ENCODE data around the gene ARHGAP11A. TPM values are rescaled to one million over a fixed set of nuclear protein-coding genes. Genes with fewer than 3 reads are reported as not detected.

Gene ARHGAP11A
- total and polyA plus RNA-seq, 2 donors (not counting 3 experiments of a cell fraction or from before 2014, with no cell fraction given): 6.6 to 82.3 TPM

GRCh38 chr15:32670623-32671022, 55.3 kb downstream of the ARHGAP11A start:
- intact Hi-C loops (cut with micrococcal nuclease): loop anchor here (10.0 kb wide), 1 partner anchor 64 kb away; no protein-coding TSS in a partner anchor
- ChIA-PET POLR2A (no interaction called here), CTCF (interaction anchor here (0.8 to 2.6 kb wide), 6 partner anchors 8 to 323 kb away, joined by 3 to 11 read pairs (median 5); no protein-coding TSS in a partner anchor)
- no peak overlapping the region for H3K9ac ChIP-seq (replicated peaks; ENCODE audit: extremely low read depth, insufficient read depth, low read length)
- H3K4me3 ChIP-seq (replicated peaks in 1 of 3; ENCODE audit: insufficient read depth in 1 of 3, low read depth in 1 of 3, low read length in 3 of 3): no peak overlapping the region
- no peak for DNase-seq (ENCODE audit: low read depth, low spot score)
- no peaks in the 10 kb centered on the region for H3K4me1 ChIP-seq (ENCODE audit: control insufficient read depth, extremely low read depth, insufficient read depth, low read length)
- dilution Hi-C loops (cut with MboI; ENCODE audit: extremely low pct_ligation_motif_present, low sequenced_read_pairs): no loop called here
- no peak overlapping the region for H3K27ac ChIP-seq (ENCODE audit: insufficient read depth, low read depth, low read length)
- H2AFZ ChIP-seq (ENCODE audit: low read depth, low read length): no peak overlapping the region
- no peaks in the 10 kb centered on the region for H4K20me1 ChIP-seq (replicated peaks; ENCODE audit: control insufficient read depth, extremely low read depth, insufficient read depth, low read length)
- no peaks in the 10 kb centered on the region for H3K9me3 ChIP-seq (replicated peaks; ENCODE audit: control insufficient read depth, insufficient read depth, low read length)
- FAIRE-seq: no peak
- H3K36me3 ChIP-seq (ENCODE audit: control insufficient read depth in 2 of 2, extremely low read depth in 1 of 2, insufficient read depth in 2 of 2, low read length in 2 of 2): peaks cover 0 to 4% of the 10 kb centered on the region in 2 experiments
- no peaks in the 10 kb centered on the region for H3K27me3 ChIP-seq (ENCODE audit: control insufficient read depth in 2 of 2, insufficient read depth in 2 of 2, low read length in 2 of 2)
- H3K79me2 ChIP-seq (ENCODE audit: control insufficient read depth, insufficient read depth, low read length): no peaks in the 10 kb centered on the region
- H3K4me2 ChIP-seq (ENCODE audit: insufficient read depth, low read length): no peak overlapping the region
- no peak for TF ChIP-seq CTCF (IDR thresholded peaks at IDR 0.05; ENCODE audit: extremely low read depth in 1 of 2, insufficient read depth in 1 of 2, low read depth in 1 of 2, low read length in 2 of 2)
- TF ChIP-seq POLR2AphosphoS5 (IDR thresholded peaks at IDR 0.05; ENCODE audit: insufficient read depth, low read depth, low read length): no peak
- no peak for TF ChIP-seq MYC (IDR thresholded peaks at IDR 0.05; ENCODE audit: low read depth, low read length)
- no peak for TF ChIP-seq EZH2 (IDR thresholded peaks at IDR 0.05; ENCODE audit: borderline replicate concordance, low read depth, low read length, severe bottlenecking)
- no peak for TF ChIP-seq GATA2 (IDR thresholded peaks at IDR 0.05; ENCODE audit: insufficient read depth, insufficient read length, low read depth, low read length)
- TF ChIP-seq MAX (IDR thresholded peaks at IDR 0.05; ENCODE audit: insufficient read depth, insufficient read length): no peak
- no peak for TF ChIP-seq POLR2A (IDR thresholded peaks at IDR 0.05; ENCODE audit: low read depth, low read length)
- no peak for TF ChIP-seq JUN (IDR thresholded peaks at IDR 0.05; ENCODE audit: borderline replicate concordance, insufficient read depth, insufficient read length, low read depth)
- TF ChIP-seq FOS (IDR thresholded peaks at IDR 0.05; ENCODE audit: borderline replicate concordance, insufficient read depth, low read length): no peak
- no peaks in the 10 kb centered on the region for H3K9me1 ChIP-seq (replicated peaks; ENCODE audit: control insufficient read depth, extremely low read depth, insufficient read depth, low read length)
- BruUV-seq (replicated peaks): no TSS peak

Data from endothelial cell of umbilical vein (primary cell).